Gastrocnemius medialis (tissue), 4 donors: ENCODE results near the gene XKR8.

Source experiments
- CTCF ChIP-seq, 5 experiments: fragments of 450-650 bp in 3 of 5; fragments of 200-600 bp in 2 of 5; sonication (generic) in 2 of 5; IDR thresholded peaks in 4 of 5; conservative IDR thresholded peaks in 1 of 5; 1 replicate in 4 of 5; 2 replicates in 1 of 5; pipeline ENCODE4 v1.5.1; 2016 to 2019; ENCODE audit warnings: antibody characterized with exemption in 5 of 5, mild to moderate bottlenecking in 3 of 5, moderate library complexity in 3 of 5
- POLR2A ChIP-seq, 2 donors: fragments of 450-650 bp; IDR thresholded peaks; one replicate each; pipeline ENCODE4 v1.6.1; 2017; ENCODE audit warnings: antibody characterized with exemption in 2 of 2, mild to moderate bottlenecking in 2 of 2, moderate library complexity in 2 of 2

GRCh38 chr1:27970401-27970800 is 10.6 kb downstream of the XKR8 start:
- TF ChIP-seq CTCF (IDR thresholded peaks at IDR 0.05 in 4 of 5, conservative IDR thresholded peaks at IDR 0.05 in 1 of 5) (no peak), POLR2A (IDR thresholded peaks at IDR 0.05) (no peak)
